22Rv1 (cell line): Measurements from ENCODE around the gene SKIDA1.
"Not testable (repeated sequence)": the region's sequence is repeated elsewhere in the genome, so short reads cannot be mapped to it uniquely, and the experiment has no call there.

Experiments used
- ZFX ChIP-seq: fragments of 450-650 bp; IDR thresholded peaks from 2 replicates; pipeline ENCODE4 v1.6.1; 2017; ENCODE audit warnings: antibody characterized with exemption, borderline replicate concordance
- TF ChIP-seq, protein P1 (sequence below): fragments of 450-650 bp; IDR thresholded peaks from 2 replicates; pipeline ENCODE4 v1.5.1; 2017; ENCODE audit warnings: mild to moderate bottlenecking

DNA sequence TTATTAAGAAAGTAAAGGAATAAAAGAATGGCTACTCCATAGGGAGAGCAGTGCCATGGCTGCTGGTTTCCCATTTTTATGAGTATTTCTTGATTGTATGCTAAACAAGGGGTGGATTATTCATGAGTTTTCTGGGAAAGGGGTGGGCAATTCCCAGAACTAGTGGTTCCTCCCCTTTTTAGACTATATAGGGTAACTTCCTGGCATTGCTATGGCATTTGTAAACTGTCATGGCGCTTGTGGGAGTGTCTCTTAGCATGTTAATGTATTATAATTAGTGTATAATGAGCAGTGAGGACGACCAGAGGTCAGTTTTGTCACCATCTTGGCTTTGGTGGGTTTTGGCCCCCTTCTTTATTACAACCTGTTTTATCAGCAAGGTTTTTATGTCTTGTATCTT is 49.0 kb upstream of the SKIDA1 start:
- not testable (repeated sequence) for TF ChIP-seq ZFX
- TF ChIP-seq, protein P1, sequence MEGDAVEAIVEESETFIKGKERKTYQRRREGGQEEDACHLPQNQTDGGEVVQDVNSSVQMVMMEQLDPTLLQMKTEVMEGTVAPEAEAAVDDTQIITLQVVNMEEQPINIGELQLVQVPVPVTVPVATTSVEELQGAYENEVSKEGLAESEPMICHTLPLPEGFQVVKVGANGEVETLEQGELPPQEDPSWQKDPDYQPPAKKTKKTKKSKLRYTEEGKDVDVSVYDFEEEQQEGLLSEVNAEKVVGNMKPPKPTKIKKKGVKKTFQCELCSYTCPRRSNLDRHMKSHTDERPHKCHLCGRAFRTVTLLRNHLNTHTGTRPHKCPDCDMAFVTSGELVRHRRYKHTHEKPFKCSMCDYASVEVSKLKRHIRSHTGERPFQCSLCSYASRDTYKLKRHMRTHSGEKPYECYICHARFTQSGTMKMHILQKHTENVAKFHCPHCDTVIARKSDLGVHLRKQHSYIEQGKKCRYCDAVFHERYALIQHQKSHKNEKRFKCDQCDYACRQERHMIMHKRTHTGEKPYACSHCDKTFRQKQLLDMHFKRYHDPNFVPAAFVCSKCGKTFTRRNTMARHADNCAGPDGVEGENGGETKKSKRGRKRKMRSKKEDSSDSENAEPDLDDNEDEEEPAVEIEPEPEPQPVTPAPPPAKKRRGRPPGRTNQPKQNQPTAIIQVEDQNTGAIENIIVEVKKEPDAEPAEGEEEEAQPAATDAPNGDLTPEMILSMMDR, result not testable (repeated sequence)
